NCI-H446 (cell line): ENCODE data around the gene TASP1.
"Not testable (repeated sequence)": the region's sequence is repeated elsewhere in the genome, so short reads cannot be mapped to it uniquely, and the experiment has no call there.

Experiments
- DNase-seq, 2 experiments: peaks; one replicate each; lab custom pipeline; 2025; lab: John Stamatoyannopoulos, UW

The TASP1 gene

GRCh38 chr20:13648291-13649228 is 9.8 kb upstream of the TASP1 start:
- peak; percentile 75 to 85 for DNase-seq

GRCh38 chr20:13644010-13644409 is 5.3 kb upstream of the TASP1 start:
- DNase-seq: no peak

- DNase-seq: no peak
These were observed 392 bp upstream of the TASP1 start for GRCh38 chr20:13639150-13639497.

- no peak for DNase-seq
These were observed 603 bp downstream of the TASP1 start for GRCh38 chr20:13638162-13638495.

- DNase-seq: no peak
These were observed 6.3 kb downstream of the TASP1 start for GRCh38 chr20:13632431-13632830.

GRCh38 chr20:13627525-13627924 is 11.2 kb downstream of the TASP1 start:
- DNase-seq: not testable (repeated sequence)

GRCh38 chr20:13626724-13627123 is 12.0 kb downstream of the TASP1 start:
- no peak for DNase-seq

- DNase-seq: no peak
These were observed 13.3 kb downstream of the TASP1 start for GRCh38 chr20:13625304-13625979.

- DNase-seq: not testable (repeated sequence)
These were observed 19.3 kb downstream of the TASP1 start for GRCh38 chr20:13619415-13619814.

- DNase-seq: not testable (repeated sequence)
These were observed 20.3 kb downstream of the TASP1 start for GRCh38 chr20:13618456-13618855.

GRCh38 chr20:13617585-13617984 is 21.1 kb downstream of the TASP1 start:
- DNase-seq: not testable (repeated sequence)

- not testable (repeated sequence) for DNase-seq
These were observed 22.0 kb downstream of the TASP1 start for GRCh38 chr20:13616713-13617112.

GRCh38 chr20:13613917-13614316 is 24.8 kb downstream of the TASP1 start:
- DNase-seq: no peak

- no peak for DNase-seq
These were observed 27.1 kb downstream of the TASP1 start for GRCh38 chr20:13611611-13612125.

GRCh38 chr20:13610184-13610583 is 28.5 kb downstream of the TASP1 start:
- no peak for DNase-seq

- no peak for DNase-seq
These were observed 30.7 kb downstream of the TASP1 start for GRCh38 chr20:13608066-13608465.

GRCh38 chr20:13593423-13593822 is 45.3 kb downstream of the TASP1 start:
- DNase-seq: not testable (repeated sequence)

GRCh38 chr20:13588049-13588448 is 50.7 kb downstream of the TASP1 start:
- no peak for DNase-seq

GRCh38 chr20:13587370-13587769 is 51.4 kb downstream of the TASP1 start:
- DNase-seq: no peak

GRCh38 chr20:13586133-13586532 is 52.6 kb downstream of the TASP1 start:
- no peak for DNase-seq

- no peak for DNase-seq
These were observed 57.3 kb downstream of the TASP1 start for GRCh38 chr20:13581451-13581850.

- DNase-seq: no peak
These were observed 58.0 kb downstream of the TASP1 start for GRCh38 chr20:13580707-13581106.

- no peak for DNase-seq
These were observed 64.7 kb downstream of the TASP1 start for GRCh38 chr20:13574071-13574470.
